HepG2 (cell line): ENCODE measurements around the gene SPRYD4. TPM values are rescaled to one million over a fixed set of nuclear protein-coding genes. Genes with fewer than 3 reads are reported as not detected.

Experiments
- AGO1 ChIP-seq: fragments of 200-400 bp; formaldehyde crosslinking; IDR thresholded peaks from 2 replicates; pipeline ENCODE4 v1.6.1; 2017; ENCODE audit warnings: mild to moderate bottlenecking, low read depth, low read length, moderate library complexity; ENCODE audit not compliant: poor library complexity, severe bottlenecking
- FOSL1 ChIP-seq: sonication (generic); formaldehyde crosslinking; IDR thresholded peaks from 2 replicates; pipeline ENCODE4 v1.9.0; 2021; ENCODE audit warnings: missing genetic modification reagents, borderline replicate concordance
- HDAC2 ChIP-seq: sonication (generic); formaldehyde crosslinking; IDR thresholded peaks from 2 replicates; pipeline ENCODE4 v1.4.0; 2020; ENCODE audit warnings: missing genetic modification reagents
- HMGA1 ChIP-seq: sonication (generic); formaldehyde crosslinking; conservative IDR thresholded peaks from 2 replicates; pipeline ENCODE4 v1.4.0; 2020; ENCODE audit warnings: missing genetic modification reagents
- NFE2L1 ChIP-seq: sonication (generic); formaldehyde crosslinking; IDR thresholded peaks from 2 replicates; pipeline ENCODE4 v1.4.0; 2020; ENCODE audit warnings: missing genetic modification reagents, mild to moderate bottlenecking, borderline replicate concordance
- USF2 ChIP-seq, 2 experiments: sonication (generic) in 1 of 2; formaldehyde crosslinking in 1 of 2; IDR thresholded peaks; 2 replicates each; pipeline versions ENCODE4 v1.5.1 to v1.6.1; 2011 to 2020; ENCODE audit warnings: borderline replicate concordance in 1 of 2, low read depth in 1 of 2, low read length in 1 of 2, mild to moderate bottlenecking in 1 of 2, missing genetic modification reagents in 1 of 2, moderate library complexity in 1 of 2
- ZNF253 ChIP-seq: sonication (generic); formaldehyde crosslinking; IDR thresholded peaks from 2 replicates; pipeline ENCODE4 v1.8.0; 2022; ENCODE audit warnings: mild to moderate bottlenecking, missing genetic modification reagents, borderline replicate concordance
- ZNF383 ChIP-seq: sonication (generic); formaldehyde crosslinking; IDR thresholded peaks from 2 replicates; pipeline ENCODE4 v1.4.0; 2020; ENCODE audit warnings: missing genetic modification reagents, mild to moderate bottlenecking, borderline replicate concordance
- ZNF530 ChIP-seq: sonication (generic); formaldehyde crosslinking; IDR thresholded peaks from 2 replicates; pipeline ENCODE4 v1.5.0; 2020; ENCODE audit warnings: low read depth, mild to moderate bottlenecking, missing genetic modification reagents
- ZNF660 ChIP-seq: sonication (generic); formaldehyde crosslinking; IDR thresholded peaks from 2 replicates; pipeline ENCODE4 v1.5.1; 2020; ENCODE audit warnings: mild to moderate bottlenecking, low read depth, missing genetic modification reagents, borderline replicate concordance
- ZNF674 ChIP-seq: sonication (generic); formaldehyde crosslinking; IDR thresholded peaks from 2 replicates; pipeline ENCODE4 v1.5.0; 2020; ENCODE audit warnings: low read depth, mild to moderate bottlenecking, missing genetic modification reagents
- ZNF75D ChIP-seq: sonication (generic); formaldehyde crosslinking; IDR thresholded peaks from 2 replicates; pipeline ENCODE4 v1.8.1; 2023; ENCODE audit warnings: missing genetic modification reagents, mild to moderate bottlenecking, borderline replicate concordance
- polyA plus RNA-seq, 8 experiments: library from polyadenylated mRNA; depleted of rRNA in 3 of 8; stranded (reverse) in 7 of 8; unstranded in 1 of 8; fragments of >200 nt; fragmentation: Illumina TruSeq in 4 of 8; extraction: Trizol in 4 of 8; gene quantifications; 2 replicates each; pipeline versions ENCODE4 v1.2.1 to v1.2.3, GENCODE V29; 2011 to 2016; ENCODE audit warnings: low read depth in 4 of 8, missing spikeins in 1 of 8, mixed read lengths in 1 of 8; ENCODE audit not compliant: insufficient read depth in 1 of 8
- total RNA-seq, 5 experiments: library from RNA; depleted of rRNA; stranded (reverse); fragments of >200 nt; fragmentation: Illumina TruSeq; extraction: Trizol; gene quantifications; 2 replicates each; pipeline ENCODE4 v1.2.3, GENCODE V29; 2016; ENCODE audit warnings: low read depth in 1 of 5
- TF ChIP-seq, protein P1 (sequence below), 2 experiments: fragments of 450-650 bp in 1 of 2; sonication (generic) in 1 of 2; formaldehyde crosslinking in 1 of 2; IDR thresholded peaks; 2 replicates each; pipeline versions ENCODE4 v1.6.1 to v1.8.0; 2016 to 2022; ENCODE audit warnings: antibody characterized with exemption in 1 of 2, mild to moderate bottlenecking in 1 of 2, missing genetic modification reagents in 1 of 2

SPRYD4 gene
- total and polyA plus RNA-seq, 2 of the 13 experiments (the other 11 are each of a cell fraction or from before 2014, with no cell fraction given), result 3.9 to 4.5 TPM

GRCh38 chr12:56488041-56488955, 19.9 kb downstream of the SPRYD4 start, which contains the start of gene GLS2 (continued):
- TF ChIP-seq, protein P1, sequence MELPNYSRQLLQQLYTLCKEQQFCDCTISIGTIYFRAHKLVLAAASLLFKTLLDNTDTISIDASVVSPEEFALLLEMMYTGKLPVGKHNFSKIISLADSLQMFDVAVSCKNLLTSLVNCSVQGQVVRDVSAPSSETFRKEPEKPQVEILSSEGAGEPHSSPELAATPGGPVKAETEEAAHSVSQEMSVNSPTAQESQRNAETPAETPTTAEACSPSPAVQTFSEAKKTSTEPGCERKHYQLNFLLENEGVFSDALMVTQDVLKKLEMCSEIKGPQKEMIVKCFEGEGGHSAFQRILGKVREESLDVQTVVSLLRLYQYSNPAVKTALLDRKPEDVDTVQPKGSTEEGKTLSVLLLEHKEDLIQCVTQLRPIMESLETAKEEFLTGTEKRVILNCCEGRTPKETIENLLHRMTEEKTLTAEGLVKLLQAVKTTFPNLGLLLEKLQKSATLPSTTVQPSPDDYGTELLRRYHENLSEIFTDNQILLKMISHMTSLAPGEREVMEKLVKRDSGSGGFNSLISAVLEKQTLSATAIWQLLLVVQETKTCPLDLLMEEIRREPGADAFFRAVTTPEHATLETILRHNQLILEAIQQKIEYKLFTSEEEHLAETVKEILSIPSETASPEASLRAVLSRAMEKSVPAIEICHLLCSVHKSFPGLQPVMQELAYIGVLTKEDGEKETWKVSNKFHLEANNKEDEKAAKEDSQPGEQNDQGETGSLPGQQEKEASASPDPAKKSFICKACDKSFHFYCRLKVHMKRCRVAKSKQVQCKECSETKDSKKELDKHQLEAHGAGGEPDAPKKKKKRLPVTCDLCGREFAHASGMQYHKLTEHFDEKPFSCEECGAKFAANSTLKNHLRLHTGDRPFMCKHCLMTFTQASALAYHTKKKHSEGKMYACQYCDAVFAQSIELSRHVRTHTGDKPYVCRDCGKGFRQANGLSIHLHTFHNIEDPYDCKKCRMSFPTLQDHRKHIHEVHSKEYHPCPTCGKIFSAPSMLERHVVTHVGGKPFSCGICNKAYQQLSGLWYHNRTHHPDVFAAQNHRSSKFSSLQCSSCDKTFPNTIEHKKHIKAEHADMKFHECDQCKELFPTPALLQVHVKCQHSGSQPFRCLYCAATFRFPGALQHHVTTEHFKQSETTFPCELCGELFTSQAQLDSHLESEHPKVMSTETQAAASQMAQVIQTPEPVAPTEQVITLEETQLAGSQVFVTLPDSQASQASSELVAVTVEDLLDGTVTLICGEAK (IDR thresholded peaks at IDR 0.05), result no peak
- TF ChIP-seq, protein P1 (CRISPR knock-in tag; IDR thresholded peaks at IDR 0.05), result peak; percentile 87
- TF ChIP-seq ZNF75D (CRISPR knock-in tag), result no peak
- no peak for TF ChIP-seq USF2 (IDR thresholded peaks at IDR 0.05; ENCODE audit: low read depth, low read length)
- no peak for TF ChIP-seq USF2 (CRISPR knock-in tag; IDR thresholded peaks at IDR 0.05; ENCODE audit: borderline replicate concordance)
- TF ChIP-seq FOSL1 (CRISPR knock-in tag), result peak; percentile 30; the same call in 1 of the 2 replicates
- 0 out of 2 replicates have a peak, but pooled peaks have one; percentile 88 for TF ChIP-seq ZNF253
- 0 out of 2 replicates have a peak, but pooled peaks have one; percentile 11 for TF ChIP-seq HDAC2 (CRISPR knock-in tag)
- no peak; the same call in 1 of the 2 replicates for TF ChIP-seq ZNF530 (CRISPR knock-in tag)
- TF ChIP-seq ZNF660 (CRISPR knock-in tag), result no peak
- TF ChIP-seq ZNF383 (CRISPR knock-in tag), result no peak
- TF ChIP-seq AGO1, result no peak
- TF ChIP-seq HMGA1, result no peak
- TF ChIP-seq ZNF674 (CRISPR knock-in tag), result no peak
- 0 out of 2 replicates have a peak, but pooled peaks have one; percentile 65 for TF ChIP-seq NFE2L1
